ENCODE data around the gene MAD2L1BP.

The MAD2L1BP gene

DNA sequence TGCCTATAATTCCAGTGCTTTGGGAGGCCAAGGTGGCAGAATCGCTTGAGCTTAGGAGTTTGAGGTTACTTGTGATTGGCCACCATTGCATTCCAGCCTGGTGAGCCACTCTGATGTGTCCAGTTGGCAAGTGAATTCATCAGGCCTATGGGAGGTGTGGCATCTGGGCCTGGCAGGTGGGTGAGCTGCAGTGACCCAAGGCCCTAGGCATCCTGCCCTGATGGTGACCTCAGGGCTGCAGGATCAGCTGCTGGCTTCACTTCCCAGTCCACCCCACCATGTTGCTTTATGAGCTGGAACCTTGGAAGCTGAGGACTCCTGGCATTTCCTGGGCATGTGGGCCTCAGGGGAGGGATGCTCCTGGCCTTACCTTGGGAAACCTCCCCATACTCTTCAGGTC is 29.7 kb downstream of the MAD2L1BP start:
- DNase-seq = no peak

DNA sequence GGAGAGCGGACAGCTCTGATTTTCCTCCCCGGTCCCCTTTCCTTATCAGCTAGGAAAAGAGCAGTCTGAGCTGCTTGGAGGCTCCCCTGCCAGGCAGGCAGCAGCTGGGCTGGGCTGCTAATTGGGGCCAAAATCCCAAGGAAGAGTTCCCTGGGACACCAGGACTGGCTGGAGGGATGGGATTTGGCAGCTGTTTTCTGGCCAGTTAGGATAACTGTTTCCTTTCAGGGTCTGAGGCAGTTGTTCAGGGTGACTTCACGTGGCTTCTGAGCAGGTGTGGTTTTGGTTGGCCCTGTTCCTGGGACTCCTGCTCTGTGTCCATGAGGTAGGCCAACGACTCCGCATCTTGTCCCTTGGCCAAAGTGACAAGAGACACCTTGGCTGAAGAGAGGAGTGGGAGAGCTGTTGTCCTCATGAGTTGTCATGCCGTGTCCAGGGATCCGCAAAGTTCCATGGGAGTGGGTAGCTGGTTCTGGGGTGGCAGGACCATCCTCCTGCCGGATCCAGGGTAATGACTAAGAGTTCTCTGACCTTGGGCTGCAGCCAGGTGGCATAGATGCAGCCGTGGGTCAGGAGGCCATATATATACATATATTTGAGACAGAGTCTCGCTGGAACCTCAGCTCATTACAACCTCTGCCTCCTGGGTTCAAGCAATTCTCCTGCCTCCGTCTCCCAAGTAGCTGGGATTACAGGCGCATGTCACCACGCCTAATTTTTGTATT is 30.7 kb downstream of the MAD2L1BP start:
- no peak for DNase-seq

- DNase-seq = peak in 57 of 58 donors; percentile 25 to 91 (median 68)
These were observed 31.9 kb downstream of the MAD2L1BP start for GRCh38 chr6:43667245-43668150.

GRCh38 chr6:43668151-43669028 is 32.8 kb downstream of the MAD2L1BP start:
- peak in 50 of 58 donors; percentile 13 to 87 (median 46) for DNase-seq

GRCh38 chr6:43669050-43669921 is 33.6 kb downstream of the MAD2L1BP start:
- peak in 52 of 58 donors; percentile 10 to 90 (median 55) for DNase-seq

GRCh38 chr6:43669922-43670622 is 34.4 kb downstream of the MAD2L1BP start:
- DNase-seq = no peak

DNA sequence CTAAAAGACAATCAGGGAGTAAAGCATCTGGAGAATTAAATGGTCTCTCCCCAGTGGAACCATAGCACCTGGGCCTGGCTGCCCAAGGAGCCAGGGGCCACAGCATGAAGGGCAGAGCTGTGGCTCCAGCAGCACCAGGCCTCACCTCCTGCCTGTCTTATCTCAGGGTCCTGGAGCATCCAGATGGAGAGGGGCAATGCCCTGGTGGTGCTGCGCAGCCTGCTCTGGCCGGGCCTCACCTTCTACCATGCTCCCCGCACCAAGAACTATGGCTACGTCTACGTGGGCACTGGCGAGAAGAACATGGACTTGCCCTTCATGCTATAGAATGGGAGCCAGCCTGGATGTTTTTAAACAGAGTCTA is 35.0 kb downstream of the MAD2L1BP start:
- no peak for DNase-seq

GRCh38 chr6:43671011-43671800 is 35.6 kb downstream of the MAD2L1BP start:
- no peak for DNase-seq

DNA sequence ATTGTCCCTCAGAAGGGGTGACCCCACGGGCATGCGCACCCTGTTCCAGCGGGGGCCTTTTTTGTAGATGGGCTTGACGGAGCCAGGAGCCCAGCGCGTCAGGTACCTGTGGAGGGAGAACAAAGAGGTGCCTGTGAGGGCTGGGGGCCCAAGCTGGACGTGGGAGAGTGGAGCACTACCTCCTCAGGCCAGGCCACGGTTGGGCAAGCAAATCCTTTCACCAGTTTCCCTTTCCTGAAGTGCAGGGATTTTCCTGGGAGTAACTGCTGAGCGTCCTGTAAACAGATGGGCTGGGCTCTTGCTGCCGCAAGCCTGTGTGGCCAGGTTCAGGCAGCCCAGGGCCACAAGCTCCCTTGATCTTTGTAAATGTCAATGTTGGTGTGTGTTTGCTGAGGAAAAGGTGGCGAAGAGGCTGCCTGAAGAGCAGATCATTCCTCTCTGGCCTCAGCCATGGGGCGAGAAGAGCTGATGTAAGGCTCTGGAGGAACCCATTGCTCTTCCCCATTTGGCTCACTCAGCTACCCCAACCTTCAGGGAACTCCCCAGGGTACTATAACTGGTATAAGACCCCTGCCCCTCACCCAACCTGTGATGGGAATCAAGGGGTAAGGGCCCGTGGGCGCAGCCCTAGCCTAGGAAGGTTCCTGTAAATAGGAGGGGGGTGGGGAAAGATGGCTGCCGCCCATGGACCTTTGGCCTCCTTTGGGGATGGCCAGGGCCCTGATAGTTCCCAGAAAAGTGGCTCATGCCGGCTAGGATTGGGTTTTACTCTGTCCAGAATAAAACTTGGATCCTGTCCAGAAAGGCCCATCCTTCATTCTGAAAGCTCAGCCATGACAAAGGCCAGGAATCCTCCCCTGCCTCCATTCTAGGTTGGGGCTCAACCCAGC is 36.4 kb downstream of the MAD2L1BP start:
- DNase-seq = no peak

DNA sequence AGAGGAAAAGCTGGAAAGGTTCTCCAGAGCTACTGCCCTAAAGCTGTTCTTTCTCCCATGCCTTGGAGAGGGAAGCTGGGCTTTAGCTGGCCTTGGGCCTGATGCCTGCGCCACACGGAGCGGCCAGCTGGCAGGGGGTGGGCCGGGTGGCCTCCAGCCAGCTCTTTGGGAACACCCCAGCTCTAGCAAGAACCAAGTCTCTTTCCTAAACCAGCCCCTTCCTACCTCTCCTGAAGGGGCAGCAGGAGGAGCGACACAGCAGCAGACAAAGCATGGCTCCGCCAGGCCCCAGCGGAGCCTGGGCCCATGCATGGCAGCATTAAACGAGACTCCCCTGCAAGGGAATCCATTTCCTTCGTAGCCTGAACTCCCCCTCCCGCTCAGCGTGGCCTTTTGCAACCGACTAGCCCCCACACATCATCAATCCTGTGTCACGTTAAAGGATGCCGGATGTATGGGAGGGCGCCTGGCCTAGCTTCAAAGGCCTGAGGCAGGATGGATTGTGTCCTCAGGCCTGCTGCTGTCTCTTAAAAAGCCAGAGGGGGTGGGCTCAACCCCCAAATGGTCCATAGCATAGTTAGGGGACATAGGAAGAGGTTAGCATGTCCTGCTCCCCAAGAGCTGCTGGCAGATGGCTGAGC is 37.9 kb downstream of the MAD2L1BP start:
- DNase-seq = peak in 50 of 58 donors; percentile 18 to 87 (median 49)

DNA sequence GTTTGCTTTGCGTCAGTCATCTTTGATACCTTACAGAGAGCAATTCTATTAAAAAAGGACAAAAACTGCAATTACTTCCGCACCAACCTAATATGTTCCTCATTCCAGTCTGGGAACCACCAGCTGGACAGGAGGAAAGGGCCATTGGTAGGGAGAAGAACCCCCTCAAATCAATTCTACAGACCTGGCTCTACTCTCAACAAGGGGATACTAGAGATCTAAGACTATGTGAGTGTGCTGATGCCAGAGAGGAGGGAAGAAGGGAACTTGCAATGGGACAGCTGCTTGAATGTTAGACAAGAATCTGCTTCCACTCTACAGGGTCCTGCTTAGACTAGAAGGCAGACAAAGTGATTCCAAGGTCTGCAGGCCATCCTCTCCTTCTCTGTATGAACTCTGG is 38.7 kb downstream of the MAD2L1BP start:
- no peak for DNase-seq

GRCh38 chr6:43674921-43675320 is 39.3 kb downstream of the MAD2L1BP start:
- no peak for DNase-seq

DNA sequence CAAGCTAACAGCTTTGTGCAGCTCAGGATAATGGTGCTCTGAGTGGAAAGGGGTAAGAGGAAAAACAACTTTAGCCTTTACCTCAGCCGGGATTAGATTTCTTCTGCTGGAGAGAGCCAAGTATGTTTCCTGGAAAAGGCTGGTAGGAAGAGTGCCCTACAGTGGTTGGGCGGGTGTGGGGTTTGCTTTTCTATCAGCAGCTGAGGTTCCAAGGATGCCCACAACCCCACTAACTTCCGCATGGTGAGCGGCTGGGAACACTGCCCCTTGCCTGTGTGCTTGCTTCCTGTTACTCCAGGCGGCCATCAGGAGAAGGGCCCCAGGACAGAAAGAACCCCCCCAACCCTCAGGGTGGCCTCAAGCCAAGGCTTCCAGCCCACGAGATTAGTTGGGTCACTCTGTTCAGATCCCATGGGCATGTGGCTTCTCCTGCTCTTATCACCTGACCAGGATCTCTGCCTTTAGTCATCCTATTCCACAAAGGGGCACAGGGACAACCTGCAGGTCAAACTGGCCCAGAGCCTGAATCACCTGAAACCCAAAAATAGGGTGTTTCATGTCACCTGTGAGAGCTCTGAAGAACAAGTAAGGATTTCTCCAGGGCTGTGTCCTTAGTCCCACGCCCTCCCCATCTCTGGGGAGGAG is 41.4 kb downstream of the MAD2L1BP start:
- DNase-seq = peak in 1 of 58 donors; percentile 43

GRCh38 chr6:43677759-43678158 is 42.1 kb downstream of the MAD2L1BP start:
- no peak for DNase-seq

- no peak for DNase-seq
These were observed 42.7 kb downstream of the MAD2L1BP start for GRCh38 chr6:43678341-43678740.

DNA sequence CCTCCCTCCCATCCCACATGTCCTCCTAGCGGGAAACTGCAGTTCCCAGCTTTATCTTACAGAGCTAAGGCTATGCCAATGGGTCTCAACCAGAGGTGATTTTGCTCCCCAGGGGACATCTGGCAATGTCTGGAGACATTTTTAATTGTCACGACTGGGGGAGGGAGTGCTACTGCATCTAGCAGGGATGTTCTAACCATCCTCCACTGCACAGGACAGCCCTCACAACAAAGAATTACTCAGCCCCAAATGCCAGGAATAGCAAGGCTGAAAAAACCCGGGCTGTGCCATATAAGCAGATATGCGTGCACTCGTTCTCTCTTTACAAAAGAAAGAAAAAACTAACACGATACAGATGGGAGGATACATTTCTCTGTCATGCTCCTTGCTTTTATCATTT is 43.4 kb downstream of the MAD2L1BP start:
- DNase-seq = no peak

All from anterior cingulate cortex (tissue), 58 donors.